ENCODE results near the gene OTUD1. TPM values are rescaled to one million over a fixed set of nuclear protein-coding genes. Genes with fewer than 3 reads are reported as not detected.
"Not testable (repeated sequence)": the region's sequence is repeated elsewhere in the genome, so short reads cannot be mapped to it uniquely, and the experiment has no call there.

OTUD1 gene, protein sequence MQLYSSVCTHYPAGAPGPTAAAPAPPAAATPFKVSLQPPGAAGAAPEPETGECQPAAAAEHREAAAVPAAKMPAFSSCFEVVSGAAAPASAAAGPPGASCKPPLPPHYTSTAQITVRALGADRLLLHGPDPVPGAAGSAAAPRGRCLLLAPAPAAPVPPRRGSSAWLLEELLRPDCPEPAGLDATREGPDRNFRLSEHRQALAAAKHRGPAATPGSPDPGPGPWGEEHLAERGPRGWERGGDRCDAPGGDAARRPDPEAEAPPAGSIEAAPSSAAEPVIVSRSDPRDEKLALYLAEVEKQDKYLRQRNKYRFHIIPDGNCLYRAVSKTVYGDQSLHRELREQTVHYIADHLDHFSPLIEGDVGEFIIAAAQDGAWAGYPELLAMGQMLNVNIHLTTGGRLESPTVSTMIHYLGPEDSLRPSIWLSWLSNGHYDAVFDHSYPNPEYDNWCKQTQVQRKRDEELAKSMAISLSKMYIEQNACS
- 1 to 10 TPM; 3.6 to 4.9 (median 4.0) TPM for total RNA-seq (2021; fragmentation: NEBNext Ultra II Directional; extraction: Animal tissue kit (Norgen Biotek cat#: 25700))
- long read RNA-seq, result 0 reads

DNA sequence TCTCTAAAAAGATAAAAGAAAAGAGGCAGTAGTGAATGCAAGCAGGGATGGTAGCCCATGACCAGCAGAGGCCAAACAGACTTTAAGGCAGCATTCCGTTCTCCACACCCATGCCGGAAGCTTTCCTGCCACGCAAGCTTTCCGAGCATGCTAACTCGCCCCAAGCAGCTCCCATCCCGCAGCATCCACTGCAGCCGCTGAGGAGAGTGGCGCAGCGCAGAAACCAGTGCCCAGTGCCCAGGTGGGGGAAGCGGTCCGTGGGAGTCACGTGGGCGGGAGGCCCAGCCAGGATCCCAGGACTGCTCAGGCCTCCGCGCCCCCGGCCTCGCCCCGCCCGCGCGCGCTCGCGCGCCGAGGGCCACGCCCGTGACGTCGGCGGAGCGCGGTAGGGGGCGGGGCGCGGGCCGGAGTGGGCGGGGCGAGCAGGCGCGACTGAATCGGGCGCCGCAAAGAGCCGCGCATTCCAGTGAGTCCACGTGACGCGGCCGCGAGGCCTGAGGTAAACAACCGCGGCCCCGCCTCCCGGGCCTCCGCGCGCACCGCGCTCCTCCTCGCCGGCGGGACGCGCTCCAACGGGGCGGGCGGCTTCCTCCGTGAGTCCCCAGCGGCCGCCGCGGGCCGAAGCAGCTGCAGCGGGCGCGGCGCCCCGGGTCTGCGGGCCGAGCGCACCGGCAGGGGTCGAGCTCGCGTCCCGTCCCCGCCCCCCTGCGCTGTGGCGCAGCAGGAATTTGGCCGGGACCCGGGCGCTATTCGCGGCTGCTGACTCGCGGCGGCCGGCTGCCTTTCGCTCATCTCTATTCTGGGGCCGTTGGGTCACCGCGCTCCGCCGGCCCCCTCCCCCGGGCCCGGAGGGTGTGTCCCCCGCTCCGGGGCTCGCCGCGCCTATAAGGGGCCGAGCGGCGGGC, at the start of gene OTUD1:
Gene OTUD1, plus strand, starts transcription at position 529 of the 905 bp plus-strand sequence. CDS start 383 bp downstream, outside the sequence.
- peaks cover 5% of the 10 kb centered on the region for H3K27me3 Mint-ChIP-seq (ENCODE audit: insufficient read depth)
- DNase-seq, result peak; percentile 88
- no peaks in the 10 kb centered on the region for H3K36me3 Mint-ChIP-seq (ENCODE audit: low read depth)
- peak within 1 kb of the TSS; percentile 78 for H3K27ac Mint-ChIP-seq
- peak within 1 kb of the TSS; percentile 92 for H3K4me3 Mint-ChIP-seq
- H3K9me3 Mint-ChIP-seq, result no peaks in the 10 kb centered on the region
- peaks cover 29% of the 10 kb centered on the region for H3K4me1 Mint-ChIP-seq (ENCODE audit: low read depth)
- TF ChIP-seq CTCF (IDR thresholded peaks at IDR 0.05), result no peak

GRCh38 chr10:23390408-23390807, 48.5 kb upstream of the OTUD1 start:
- H3K27me3 Mint-ChIP-seq (ENCODE audit: insufficient read depth); H3K4me3 Mint-ChIP-seq; H3K27ac Mint-ChIP-seq; H3K9me3 Mint-ChIP-seq; DNase-seq; H3K36me3 Mint-ChIP-seq (ENCODE audit: low read depth); H3K4me1 Mint-ChIP-seq (ENCODE audit: low read depth): not testable (repeated sequence)

GRCh38 chr10:23390809-23391208, 48.1 kb upstream of the OTUD1 start:
- TF ChIP-seq CTCF (IDR thresholded peaks at IDR 0.05), result no peak
- Mint-ChIP-seq H3K36me3 (ENCODE audit: low read depth) (no peaks in the 10 kb centered on the region), H3K9me3 (no peaks in the 10 kb centered on the region), H3K27me3 (ENCODE audit: insufficient read depth) (peaks cover 1% of the 10 kb centered on the region), H3K4me3 (no peak overlapping the region), H3K27ac (no peak overlapping the region), H3K4me1 (ENCODE audit: low read depth) (no peaks in the 10 kb centered on the region)
- no peak for DNase-seq

GRCh38 chr10:23391821-23392220, 47.1 kb upstream of the OTUD1 start:
- Mint-ChIP-seq H3K4me3 (no peak overlapping the region), H3K27me3 (ENCODE audit: insufficient read depth) (peaks cover 3% of the 10 kb centered on the region), H3K9me3 (no peaks in the 10 kb centered on the region), H3K27ac (no peak overlapping the region), H3K36me3 (ENCODE audit: low read depth) (no peaks in the 10 kb centered on the region), H3K4me1 (ENCODE audit: low read depth) (no peaks in the 10 kb centered on the region)
- TF ChIP-seq CTCF (IDR thresholded peaks at IDR 0.05), result no peak
- no peak for DNase-seq

DNA sequence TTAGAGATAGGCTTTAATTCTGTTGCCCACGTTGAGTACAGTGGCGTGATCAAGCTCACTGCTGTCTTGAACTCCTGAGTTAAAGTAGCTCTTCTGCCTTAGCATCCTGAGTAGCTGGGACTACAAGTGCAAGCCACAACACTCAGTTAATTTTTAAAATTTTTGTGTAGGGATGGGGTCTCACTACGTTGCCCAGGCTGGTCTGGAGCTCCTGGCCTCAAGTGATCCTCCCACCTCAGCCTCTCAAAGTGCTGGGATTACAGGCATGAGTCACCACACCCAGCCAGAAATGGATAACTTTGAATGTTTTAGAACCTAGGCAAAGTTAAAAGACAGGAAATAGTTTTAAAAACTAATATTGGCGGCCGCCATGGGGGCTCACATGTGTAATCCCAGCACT, 43.9 kb upstream of the OTUD1 start:
- no peak for DNase-seq
- Mint-ChIP-seq H3K4me3 (no peak overlapping the region), H3K36me3 (ENCODE audit: low read depth) (no peaks in the 10 kb centered on the region), H3K27ac (no peak overlapping the region), H3K9me3 (no peaks in the 10 kb centered on the region), H3K4me1 (ENCODE audit: low read depth) (peaks cover 8% of the 10 kb centered on the region), H3K27me3 (ENCODE audit: insufficient read depth) (peaks cover 8% of the 10 kb centered on the region)
- no peak for TF ChIP-seq CTCF (IDR thresholded peaks at IDR 0.05)

All from HFFc6 (cell line).